Measurements from ENCODE around the gene ADGRF4. TPM values are rescaled to one million over a fixed set of nuclear protein-coding genes. Genes with fewer than 3 reads are reported as not detected.

The ADGRF4 gene, protein sequence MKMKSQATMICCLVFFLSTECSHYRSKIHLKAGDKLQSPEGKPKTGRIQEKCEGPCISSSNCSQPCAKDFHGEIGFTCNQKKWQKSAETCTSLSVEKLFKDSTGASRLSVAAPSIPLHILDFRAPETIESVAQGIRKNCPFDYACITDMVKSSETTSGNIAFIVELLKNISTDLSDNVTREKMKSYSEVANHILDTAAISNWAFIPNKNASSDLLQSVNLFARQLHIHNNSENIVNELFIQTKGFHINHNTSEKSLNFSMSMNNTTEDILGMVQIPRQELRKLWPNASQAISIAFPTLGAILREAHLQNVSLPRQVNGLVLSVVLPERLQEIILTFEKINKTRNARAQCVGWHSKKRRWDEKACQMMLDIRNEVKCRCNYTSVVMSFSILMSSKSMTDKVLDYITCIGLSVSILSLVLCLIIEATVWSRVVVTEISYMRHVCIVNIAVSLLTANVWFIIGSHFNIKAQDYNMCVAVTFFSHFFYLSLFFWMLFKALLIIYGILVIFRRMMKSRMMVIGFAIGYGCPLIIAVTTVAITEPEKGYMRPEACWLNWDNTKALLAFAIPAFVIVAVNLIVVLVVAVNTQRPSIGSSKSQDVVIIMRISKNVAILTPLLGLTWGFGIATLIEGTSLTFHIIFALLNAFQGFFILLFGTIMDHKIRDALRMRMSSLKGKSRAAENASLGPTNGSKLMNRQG
- total RNA-seq = not detected

DNA sequence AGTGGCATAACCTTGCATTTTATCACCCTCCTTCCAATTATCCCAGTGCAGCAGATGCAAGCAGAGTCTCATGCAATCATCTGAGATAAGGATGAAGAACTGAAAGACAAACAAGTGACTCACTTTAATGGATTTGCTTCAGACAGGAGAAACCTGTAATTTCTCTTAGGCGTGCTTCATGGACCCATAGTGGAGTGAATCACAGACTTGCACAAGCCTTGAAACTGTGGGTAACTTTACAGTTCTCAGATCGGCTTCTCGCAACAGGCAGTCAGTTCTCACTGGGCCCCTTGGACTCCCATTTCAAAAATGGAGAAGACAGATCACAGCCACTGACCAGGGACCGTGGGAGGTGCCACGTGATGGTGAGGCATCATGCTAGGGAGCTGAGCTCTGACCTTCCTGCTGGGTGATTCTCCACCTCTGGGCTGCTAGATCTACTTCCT lies at the start of gene ADGRF4:
Gene ADGRF4 (plus strand): TSS at position 239 of the 446 bp plus-strand sequence. CDS start 8,666 bp downstream, outside the sequence.
- Mint-ChIP-seq H3K27ac (no peak within 1 kb of the TSS), H3K9me3 (no peaks in the 10 kb centered on the region), H3K4me3 (no peak within 1 kb of the TSS), H3K4me1 (ENCODE audit: low read depth) (peaks cover 15% of the 10 kb centered on the region), H3K36me3 (ENCODE audit: insufficient read depth in 2 of 2) (no peaks in the 10 kb centered on the region), H3K27me3 (ENCODE audit: low read depth) (peaks cover 10% of the 10 kb centered on the region)
- ATAC-seq (replicated peaks in 1 of 2) (peak in 1 of 2 donors; percentile 48), DNase-seq (peak; percentile 3 to 10)

DNA sequence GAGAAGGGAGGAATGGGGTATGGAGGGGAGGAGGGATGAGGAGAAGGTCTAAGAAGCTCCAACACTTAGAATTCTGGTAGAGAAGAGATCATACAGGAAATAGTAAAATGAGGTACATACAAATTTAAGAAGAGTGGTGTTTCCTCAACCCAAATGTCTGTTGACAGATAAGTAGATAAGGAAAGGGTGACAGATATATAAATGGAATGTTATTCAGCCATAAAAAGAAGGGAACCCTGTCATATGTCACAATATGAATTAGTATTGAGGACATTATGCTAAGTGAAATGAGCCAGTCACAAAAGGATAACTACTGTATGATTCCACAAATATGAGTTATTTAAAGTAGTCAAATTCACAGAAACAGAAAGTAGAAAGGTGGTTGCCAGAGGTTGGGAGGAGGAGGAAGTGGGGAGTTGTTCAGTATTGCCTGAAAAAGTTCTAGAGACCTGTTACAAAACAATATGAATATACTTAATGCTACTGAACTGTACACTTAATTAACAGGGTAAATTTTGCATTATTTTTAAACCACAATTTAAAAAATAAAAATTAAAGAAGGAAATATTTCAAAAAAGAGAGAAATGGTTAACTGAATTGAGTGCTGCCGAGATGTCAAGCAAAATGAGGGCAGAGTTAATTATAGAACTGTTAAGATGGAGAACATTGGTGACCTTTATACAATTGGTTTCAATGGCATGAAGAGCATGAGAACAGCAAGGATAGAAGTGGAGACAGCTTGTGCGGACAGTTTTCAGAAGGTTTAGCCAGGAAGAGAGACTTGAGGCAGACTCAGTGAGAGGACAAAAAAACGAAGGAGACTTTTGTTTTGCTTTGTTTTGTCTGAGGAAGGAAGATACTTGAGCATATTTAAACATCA lies 47.6 kb upstream of the ADGRF4 start:
- Mint-ChIP-seq H3K4me1 (ENCODE audit: low read depth) (peaks cover under 1% of the 10 kb centered on the region), H3K27me3 (ENCODE audit: low read depth) (no peaks in the 10 kb centered on the region), H3K36me3 (ENCODE audit: insufficient read depth in 2 of 2) (no peaks in the 10 kb centered on the region), H3K9me3 (no peaks in the 10 kb centered on the region), H3K4me3 (no peak overlapping the region), H3K27ac (no peak overlapping the region)
- ATAC-seq (replicated peaks in 1 of 2) (no peak), DNase-seq (no peak)

DNA sequence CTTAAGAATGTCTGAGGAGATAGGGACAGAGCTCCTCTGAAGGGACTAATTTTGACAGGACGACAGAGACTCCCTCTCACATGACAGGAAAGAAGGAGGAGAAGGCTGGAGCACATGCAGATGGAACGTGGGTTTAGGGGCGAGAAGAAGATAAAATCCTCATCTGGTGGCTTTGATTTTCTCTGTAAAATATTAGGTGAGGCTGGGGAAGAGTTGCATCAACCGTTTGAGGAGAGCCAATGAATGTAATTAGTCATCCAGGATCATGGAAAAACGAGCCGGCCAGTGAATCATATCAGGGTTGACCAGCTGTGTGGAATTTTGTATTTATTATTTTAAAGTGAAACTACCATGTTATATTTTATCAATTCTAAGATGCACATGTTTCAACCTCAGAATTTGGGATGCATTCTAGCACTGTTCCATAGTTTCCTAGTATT lies 46.9 kb upstream of the ADGRF4 start:
- no peak for ATAC-seq (replicated peaks in 1 of 2)
- H3K27me3 Mint-ChIP-seq (ENCODE audit: low read depth) = no peaks in the 10 kb centered on the region
- H3K36me3 Mint-ChIP-seq (ENCODE audit: insufficient read depth in 2 of 2) = no peaks in the 10 kb centered on the region
- H3K9me3 Mint-ChIP-seq = no peaks in the 10 kb centered on the region
- no peak overlapping the region for H3K4me3 Mint-ChIP-seq
- no peak for DNase-seq
- H3K27ac Mint-ChIP-seq = no peak overlapping the region
- H3K4me1 Mint-ChIP-seq (ENCODE audit: low read depth) = peaks cover 7% of the 10 kb centered on the region

DNA sequence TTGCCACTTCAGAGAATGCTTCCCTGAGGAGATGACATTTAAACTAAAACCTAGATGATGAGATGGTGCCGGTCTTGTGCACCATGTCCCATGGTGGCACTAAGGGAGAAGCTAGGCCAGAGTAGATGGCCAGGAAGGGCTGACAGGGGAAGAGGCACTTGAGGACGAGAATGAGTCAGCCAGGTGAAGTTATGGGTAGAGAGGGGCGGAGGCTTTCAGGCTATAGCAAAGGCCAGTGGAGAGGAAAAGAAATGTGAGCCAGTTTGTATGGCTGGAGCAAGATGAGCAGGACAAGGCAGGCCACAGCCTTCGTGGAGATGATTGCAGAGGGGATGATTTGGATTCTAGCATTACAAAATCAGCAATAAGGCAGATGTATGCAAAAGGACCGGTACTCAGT lies 44.7 kb upstream of the ADGRF4 start:
- no peaks in the 10 kb centered on the region for H3K9me3 Mint-ChIP-seq
- no peak for ATAC-seq (replicated peaks in 1 of 2)
- no peaks in the 10 kb centered on the region for H3K27me3 Mint-ChIP-seq (ENCODE audit: low read depth)
- no peak overlapping the region for H3K4me3 Mint-ChIP-seq
- no peak for DNase-seq
- no peak overlapping the region for H3K27ac Mint-ChIP-seq
- H3K4me1 Mint-ChIP-seq (ENCODE audit: low read depth) = peaks cover 9% of the 10 kb centered on the region
- H3K36me3 Mint-ChIP-seq (ENCODE audit: insufficient read depth in 2 of 2) = no peaks in the 10 kb centered on the region

DNA sequence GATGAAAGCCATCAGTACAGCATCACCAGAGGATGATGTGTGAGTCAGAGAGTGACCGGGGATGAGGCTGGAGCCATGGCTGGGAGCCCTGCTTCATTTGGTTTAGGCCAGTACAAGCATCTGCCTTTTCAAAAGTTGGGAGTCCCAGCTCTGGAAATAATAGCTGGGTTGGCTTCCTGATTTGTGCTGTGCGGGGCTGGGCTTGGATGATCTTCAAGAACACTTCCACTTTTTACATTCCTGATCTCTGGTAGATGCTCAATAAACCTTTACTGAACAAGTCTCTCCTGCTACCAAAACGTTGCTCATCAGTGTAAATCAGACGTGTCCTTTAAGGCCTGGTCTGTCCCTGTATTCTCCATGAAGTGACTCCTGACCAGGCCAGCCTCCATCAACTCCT lies 44.1 kb upstream of the ADGRF4 start:
- ATAC-seq (replicated peaks in 1 of 2) (no peak), DNase-seq (no peak)
- no peaks in the 10 kb centered on the region for H3K9me3 Mint-ChIP-seq
- no peak overlapping the region for H3K27ac Mint-ChIP-seq
- no peaks in the 10 kb centered on the region for H3K36me3 Mint-ChIP-seq (ENCODE audit: insufficient read depth in 2 of 2)
- no peaks in the 10 kb centered on the region for H3K27me3 Mint-ChIP-seq (ENCODE audit: low read depth)
- no peak overlapping the region for H3K4me3 Mint-ChIP-seq
- peaks cover 9% of the 10 kb centered on the region for H3K4me1 Mint-ChIP-seq (ENCODE audit: low read depth)

DNA sequence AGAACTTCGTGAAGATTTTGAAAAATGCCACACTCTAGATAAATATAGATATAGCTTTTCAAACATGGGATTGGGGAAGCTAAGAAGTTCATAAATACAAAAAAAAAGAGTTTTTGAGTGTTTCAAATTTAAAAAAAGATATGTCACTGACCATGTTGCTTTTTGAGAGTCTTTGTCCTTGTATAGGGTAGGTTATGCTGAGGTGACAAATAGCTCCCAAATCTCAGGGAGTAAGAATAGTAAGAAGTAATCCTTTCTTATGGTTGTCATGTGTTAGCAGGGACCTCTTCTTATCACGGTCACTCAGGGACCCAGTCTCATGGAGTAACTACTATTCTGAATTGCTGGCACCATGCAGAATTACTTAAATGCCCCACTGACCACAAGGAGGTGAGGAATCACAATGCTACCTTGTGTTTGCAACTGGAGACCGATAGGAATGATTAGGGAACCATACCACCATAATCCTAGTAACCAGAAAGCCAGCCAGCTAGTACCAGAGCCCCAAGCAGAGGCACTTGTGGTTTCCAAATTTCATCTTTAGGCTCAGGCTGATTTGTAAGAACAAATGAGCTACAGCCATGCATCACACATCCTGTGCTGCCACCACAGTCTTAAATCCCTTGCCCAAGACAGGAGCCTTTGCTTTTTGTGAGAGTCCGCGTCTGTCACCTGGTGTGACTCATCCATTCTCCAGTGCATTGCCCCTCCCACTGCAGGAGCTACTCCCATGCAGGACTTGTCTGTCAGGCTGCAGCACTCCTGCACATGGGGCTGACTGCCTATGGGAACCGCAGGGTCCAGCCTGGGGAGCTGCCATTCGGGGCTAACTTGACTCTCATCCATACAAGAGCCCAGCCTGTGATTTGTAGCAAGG lies 42.4 kb upstream of the ADGRF4 start:
- Mint-ChIP-seq H3K27ac (no peak overlapping the region), H3K27me3 (ENCODE audit: low read depth) (peaks cover 8% of the 10 kb centered on the region), H3K9me3 (no peaks in the 10 kb centered on the region), H3K4me3 (no peak overlapping the region), H3K4me1 (ENCODE audit: low read depth) (peaks cover 9% of the 10 kb centered on the region), H3K36me3 (ENCODE audit: insufficient read depth in 2 of 2) (no peaks in the 10 kb centered on the region)
- peak in 1 of 2 donors; percentile 52 for DNase-seq
- peak; percentile 87 to 98 for ATAC-seq (replicated peaks in 1 of 2)

DNA sequence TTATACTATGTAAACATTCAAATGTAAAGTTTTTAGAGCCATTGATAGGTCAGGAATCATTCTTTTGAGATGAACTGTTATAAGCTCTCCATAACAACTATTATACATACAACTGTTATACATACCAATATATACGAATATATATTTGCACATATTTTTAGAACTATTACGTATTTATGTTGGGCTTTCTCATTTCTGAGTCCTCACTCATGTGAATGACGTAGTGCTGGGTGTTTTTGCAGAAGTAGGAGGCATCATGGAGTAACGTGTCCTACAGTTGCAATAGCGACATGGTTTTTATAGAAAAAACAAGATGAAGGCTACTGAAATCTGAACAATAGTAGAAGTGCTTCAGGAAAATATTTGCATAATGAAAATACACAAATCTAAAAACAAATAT lies 36.4 kb upstream of the ADGRF4 start:
- ATAC-seq (replicated peaks in 1 of 2) = no peak
- peaks cover 18% of the 10 kb centered on the region for H3K27me3 Mint-ChIP-seq (ENCODE audit: low read depth)
- no peaks in the 10 kb centered on the region for H3K36me3 Mint-ChIP-seq (ENCODE audit: insufficient read depth in 2 of 2)
- DNase-seq = no peak
- no peaks in the 10 kb centered on the region for H3K9me3 Mint-ChIP-seq
- H3K4me3 Mint-ChIP-seq = no peak overlapping the region
- no peaks in the 10 kb centered on the region for H3K4me1 Mint-ChIP-seq (ENCODE audit: low read depth)
- H3K27ac Mint-ChIP-seq = no peak overlapping the region

DNA sequence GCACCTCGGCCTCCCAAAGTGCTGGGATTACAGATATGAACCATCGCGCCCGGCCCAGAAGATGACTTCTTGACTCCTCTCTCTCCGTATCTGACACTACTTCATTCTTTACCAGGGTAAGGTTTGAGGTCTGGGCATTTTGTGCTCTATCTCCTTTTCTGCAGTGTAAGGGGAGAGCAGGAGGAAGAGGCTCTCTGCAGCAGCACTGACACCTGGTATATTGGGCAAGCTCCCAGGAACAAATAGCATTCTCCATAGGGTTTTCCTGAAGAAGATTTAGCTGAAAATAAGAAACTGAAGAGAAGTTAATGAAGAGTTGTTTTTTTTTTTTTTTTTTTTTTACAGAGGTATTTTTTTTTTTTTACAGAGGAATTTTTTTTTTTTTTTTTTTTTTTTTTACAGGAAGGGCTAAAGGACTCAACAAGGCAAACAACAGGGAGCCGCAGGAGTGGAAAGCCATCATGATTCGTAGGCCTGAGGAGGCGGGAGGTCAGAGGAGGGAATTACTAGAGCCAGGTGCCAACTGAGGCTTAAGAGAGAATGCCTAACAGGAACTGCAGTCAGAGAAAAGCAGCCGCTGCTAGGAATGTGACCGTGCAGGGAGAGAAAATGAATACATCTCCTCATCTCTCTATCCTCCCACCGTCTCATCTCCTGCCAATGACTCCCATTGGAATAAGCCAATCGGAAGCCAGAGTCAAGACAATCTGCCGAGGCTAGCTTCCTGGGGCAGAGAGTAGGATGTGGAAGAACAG lies 34.7 kb upstream of the ADGRF4 start:
- Mint-ChIP-seq H3K4me3 (no peak overlapping the region), H3K9me3 (no peaks in the 10 kb centered on the region), H3K27ac (no peak overlapping the region), H3K27me3 (ENCODE audit: low read depth) (peaks cover 27% of the 10 kb centered on the region), H3K4me1 (ENCODE audit: low read depth) (no peaks in the 10 kb centered on the region), H3K36me3 (ENCODE audit: insufficient read depth in 2 of 2) (no peaks in the 10 kb centered on the region)
- DNase-seq (no peak), ATAC-seq (replicated peaks in 1 of 2) (no peak)

DNA sequence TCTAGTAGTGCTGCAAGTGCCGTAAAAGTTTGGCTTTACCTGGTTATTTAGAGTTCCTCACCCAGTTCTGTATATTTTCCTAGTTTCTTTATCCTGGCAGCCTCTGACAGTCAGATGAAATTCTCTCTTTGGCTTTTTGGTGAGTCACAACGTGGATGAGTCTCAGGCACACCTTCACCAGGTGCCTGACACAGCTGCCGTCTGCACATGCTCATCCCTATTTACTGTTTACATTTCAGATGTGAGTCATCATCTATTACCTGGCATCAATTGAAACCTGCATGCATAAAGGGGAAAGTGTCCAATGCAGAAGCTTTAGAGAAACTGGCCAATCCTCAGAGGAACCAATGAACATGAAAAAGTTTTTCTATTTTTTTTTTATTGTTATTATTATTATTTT lies 33.3 kb upstream of the ADGRF4 start:
- no peak overlapping the region for H3K27ac Mint-ChIP-seq
- DNase-seq (no peak), ATAC-seq (replicated peaks in 1 of 2) (no peak)
- no peaks in the 10 kb centered on the region for H3K36me3 Mint-ChIP-seq (ENCODE audit: insufficient read depth in 2 of 2)
- no peaks in the 10 kb centered on the region for H3K9me3 Mint-ChIP-seq
- no peak overlapping the region for H3K4me3 Mint-ChIP-seq
- H3K4me1 Mint-ChIP-seq (ENCODE audit: low read depth) = no peaks in the 10 kb centered on the region
- H3K27me3 Mint-ChIP-seq (ENCODE audit: low read depth) = peaks cover 33% of the 10 kb centered on the region

DNA sequence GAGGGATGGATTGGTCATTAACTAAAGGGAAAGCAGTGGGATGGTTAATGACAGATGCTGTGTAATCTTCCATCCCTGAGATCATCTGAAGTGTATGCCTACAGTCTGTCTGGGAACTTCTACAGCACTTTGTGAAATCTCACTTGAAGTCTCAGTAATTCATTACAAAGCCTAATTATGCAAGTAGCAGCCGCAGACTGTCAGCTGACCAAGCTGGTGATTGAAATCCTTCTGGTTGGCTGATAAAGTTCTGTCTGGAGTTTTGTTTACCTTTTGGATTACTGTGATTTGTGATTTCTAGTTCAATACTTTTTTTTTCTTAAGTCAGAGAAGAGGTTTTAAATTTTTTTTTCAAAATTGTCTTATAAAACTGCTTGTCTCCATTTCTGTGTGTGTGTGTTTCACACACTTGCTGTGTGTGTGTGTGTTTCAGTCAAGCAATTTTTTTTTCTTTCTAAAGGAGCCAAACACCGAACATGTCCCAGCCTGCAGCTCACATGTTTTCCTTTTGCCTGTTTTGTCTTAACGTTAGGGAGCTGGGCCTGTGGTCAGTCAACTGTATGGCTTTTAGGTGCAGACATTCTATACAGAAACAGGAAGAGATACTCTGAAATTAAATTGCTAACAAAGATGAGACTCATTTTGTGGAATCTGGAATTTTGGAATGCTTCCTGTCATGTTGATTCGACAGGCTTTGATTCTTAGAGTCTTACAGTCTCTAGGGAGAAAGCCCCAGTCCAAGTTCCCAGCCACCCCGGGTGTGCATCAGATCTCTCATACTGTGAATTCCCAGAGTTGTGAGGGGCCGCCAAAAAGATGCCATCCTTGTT lies 28.5 kb upstream of the ADGRF4 start:
- no peak for DNase-seq
- Mint-ChIP-seq H3K27me3 (ENCODE audit: low read depth) (peaks cover 40% of the 10 kb centered on the region), H3K36me3 (ENCODE audit: insufficient read depth in 2 of 2) (no peaks in the 10 kb centered on the region), H3K4me1 (ENCODE audit: low read depth) (no peaks in the 10 kb centered on the region), H3K4me3 (no peak overlapping the region), H3K9me3 (no peaks in the 10 kb centered on the region), H3K27ac (no peak overlapping the region)
- no peak for ATAC-seq (replicated peaks in 1 of 2)

DNA sequence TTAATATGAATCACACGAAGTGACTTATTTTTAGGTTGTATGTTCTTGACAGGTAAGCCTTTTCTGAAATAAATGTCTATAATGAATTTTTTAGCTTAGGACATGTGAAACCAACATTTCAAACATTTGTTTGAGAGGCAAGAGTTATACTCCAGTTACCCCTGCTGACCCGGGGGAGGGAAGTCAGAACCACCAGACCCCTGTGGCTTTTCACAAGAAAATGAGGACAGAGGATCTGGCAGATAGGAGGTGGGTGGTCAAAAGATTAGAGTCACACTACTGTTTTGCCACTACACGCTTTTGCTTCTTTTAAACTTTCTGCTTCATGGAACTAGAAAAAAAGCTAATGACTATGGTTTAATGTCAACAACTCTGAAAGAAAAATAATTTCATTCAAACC lies 27.5 kb upstream of the ADGRF4 start:
- H3K27ac Mint-ChIP-seq = no peak overlapping the region
- no peak overlapping the region for H3K4me3 Mint-ChIP-seq
- H3K4me1 Mint-ChIP-seq (ENCODE audit: low read depth) = no peaks in the 10 kb centered on the region
- no peak for DNase-seq
- no peaks in the 10 kb centered on the region for H3K9me3 Mint-ChIP-seq
- H3K36me3 Mint-ChIP-seq (ENCODE audit: insufficient read depth in 2 of 2) = no peaks in the 10 kb centered on the region
- peaks cover 39% of the 10 kb centered on the region for H3K27me3 Mint-ChIP-seq (ENCODE audit: low read depth)
- no peak for ATAC-seq (replicated peaks in 1 of 2)

Data from activated T-cell treated with anti-CD3 and anti-CD28 coated beads, Interleukin-2, amount 50 U/mL, for 72 hours (primary cell).